ENCODE data around the gene ZRSR2. TPM values are rescaled to one million over a fixed set of nuclear protein-coding genes. Genes with fewer than 3 reads are reported as not detected.

ZRSR2 gene, protein sequence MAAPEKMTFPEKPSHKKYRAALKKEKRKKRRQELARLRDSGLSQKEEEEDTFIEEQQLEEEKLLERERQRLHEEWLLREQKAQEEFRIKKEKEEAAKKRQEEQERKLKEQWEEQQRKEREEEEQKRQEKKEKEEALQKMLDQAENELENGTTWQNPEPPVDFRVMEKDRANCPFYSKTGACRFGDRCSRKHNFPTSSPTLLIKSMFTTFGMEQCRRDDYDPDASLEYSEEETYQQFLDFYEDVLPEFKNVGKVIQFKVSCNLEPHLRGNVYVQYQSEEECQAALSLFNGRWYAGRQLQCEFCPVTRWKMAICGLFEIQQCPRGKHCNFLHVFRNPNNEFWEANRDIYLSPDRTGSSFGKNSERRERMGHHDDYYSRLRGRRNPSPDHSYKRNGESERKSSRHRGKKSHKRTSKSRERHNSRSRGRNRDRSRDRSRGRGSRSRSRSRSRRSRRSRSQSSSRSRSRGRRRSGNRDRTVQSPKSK
- total RNA-seq = 3.4 and 5.0 TPM in 2 replicates

DNA sequence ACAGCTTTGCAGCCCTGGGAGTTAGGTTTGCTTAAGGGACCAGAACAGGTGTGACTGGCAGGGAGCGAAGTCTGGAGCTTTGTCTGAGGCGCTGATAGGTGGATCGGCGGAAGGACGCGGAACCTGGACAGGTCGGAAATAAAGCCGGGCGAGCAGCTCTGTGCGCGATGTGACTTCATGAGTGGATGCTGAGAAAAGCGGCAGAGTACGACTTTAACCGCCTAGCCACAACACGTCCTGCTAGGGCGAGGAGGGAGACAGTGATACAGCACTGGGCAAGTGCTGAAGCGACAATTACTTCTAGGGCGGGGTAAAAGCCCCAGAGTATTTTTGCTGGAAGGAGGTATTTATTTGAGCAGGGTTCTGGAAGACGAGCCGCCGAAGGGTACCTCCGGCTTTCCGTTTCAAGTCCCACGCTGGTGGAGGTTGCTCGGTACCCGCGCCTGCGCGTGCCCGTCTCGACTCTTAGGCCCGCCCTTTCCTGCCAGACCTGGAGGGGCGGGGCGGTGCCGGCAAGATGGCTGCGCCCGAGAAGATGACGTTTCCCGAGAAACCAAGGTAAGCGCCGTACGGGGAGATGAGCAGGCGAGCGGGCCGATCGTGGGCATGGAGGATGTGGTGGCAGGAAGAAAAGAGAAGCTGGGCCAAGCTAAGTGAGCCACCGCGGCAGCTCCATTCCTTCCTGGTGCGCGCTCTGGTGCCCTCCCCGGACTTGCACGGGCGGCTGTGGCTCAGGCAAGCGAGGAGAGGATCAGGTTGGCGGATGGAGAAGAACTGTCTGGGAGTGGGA, at the start of gene ZRSR2:
TSS of gene ZRSR2 (plus strand) at position 506 of the 790 bp plus-strand sequence. CDS start at position 518, 12 bp downstream.

DNA sequence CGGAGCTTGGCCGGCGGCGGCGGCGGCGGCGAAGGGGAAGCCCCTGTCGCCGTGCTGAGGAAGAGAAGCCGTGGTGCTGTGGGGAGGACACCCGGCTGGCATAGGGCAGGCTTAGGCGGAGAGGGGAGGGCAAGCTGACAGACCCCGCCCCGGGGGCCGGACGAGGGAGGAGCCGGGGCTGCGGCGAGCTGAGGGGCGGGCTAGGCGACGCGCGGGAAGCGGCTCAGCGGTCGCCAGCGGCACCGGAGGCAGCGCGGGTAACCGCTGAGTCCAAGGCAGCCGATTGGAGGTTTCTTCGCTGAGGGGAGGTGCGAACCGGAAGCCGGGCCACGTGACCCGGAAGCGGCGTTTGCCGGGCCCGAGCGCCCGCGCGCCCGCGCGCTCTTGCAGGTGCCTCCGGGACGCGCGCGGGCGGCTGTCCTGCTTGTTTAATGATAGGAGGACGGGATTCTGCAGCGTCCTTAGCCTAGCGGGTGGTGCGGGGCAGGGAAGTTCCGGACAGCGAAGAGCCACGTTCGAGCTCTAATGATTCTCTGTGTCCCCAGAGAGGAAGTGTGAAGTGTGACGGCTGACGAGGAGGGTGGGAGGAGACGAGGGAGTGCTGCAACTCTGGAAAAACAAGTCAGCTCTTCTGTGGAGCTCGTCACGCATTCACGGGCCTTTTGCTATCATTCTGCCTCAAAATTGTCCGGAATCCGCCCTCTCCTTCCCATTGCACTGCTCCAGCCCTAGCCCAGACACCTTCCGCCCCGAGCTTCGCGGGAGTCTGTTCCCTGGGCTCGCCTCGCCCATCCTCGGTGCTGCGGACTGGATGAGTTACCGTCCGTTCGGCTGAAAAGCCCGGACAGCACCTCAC, 64.7 kb downstream of the ZRSR2 start, which contains the start of gene AP1S2:
TSS of gene AP1S2 (minus strand) at position 102 of the 856 bp plus-strand sequence. CDS start 2,289 bp downstream, outside the sequence.

Other genes starting within 250 kb of the ZRSR2 start
- under 0.01 and 0.09 TPM in 2 replicates for gene ACE2, start 189.5 kb upstream of the ZRSR2 start, total RNA-seq
- 0.18 and 0.28 TPM in 2 replicates for gene CLTRN, start 125.7 kb upstream of the ZRSR2 start, total RNA-seq
- gene CA5B, start 52.2 kb upstream of the ZRSR2 start, total RNA-seq = 5.8 and 9.5 TPM in 2 replicates
- 26.3 and 38.3 TPM in 2 replicates for gene AP1S2, start 64.3 kb downstream of the ZRSR2 start, total RNA-seq